Small intestine (tissue), 7 donors: ENCODE data around the gene MIP. TPM values are rescaled to one million over a fixed set of nuclear protein-coding genes. Genes with fewer than 3 reads are reported as not detected.
A peak's percentile ranks its signal among the peaks of the same experiment; 100 is the strongest.

Experiments used
- DNase-seq, 2 donors: peaks; one replicate each; pipeline versions ENCODE4 v3.0.0 to v3.0.0-alpha.2; 2013
- FAIRE-seq: peaks from 2 replicates; lab custom pipeline; 2012; peaks lifted over from hg19 to GRCh38; lab: Jason Lieb, UNC
- H3K27ac ChIP-seq, 3 donors: one replicate each; pipeline ENCODE4 v1.5.1; 2013; ENCODE audit warnings: low read length in 2 of 3, mild to moderate bottlenecking in 2 of 3, control low read depth in 1 of 3, inconsistent platforms in 1 of 3, low read depth in 1 of 3, moderate library complexity in 1 of 3
- H3K27me3 ChIP-seq, 3 donors: one replicate each; pipeline ENCODE4 v1.6.1; 2013; ENCODE audit warnings: low read length in 3 of 3, inconsistent platforms in 1 of 3; ENCODE audit not compliant: control insufficient read depth in 3 of 3, insufficient read depth in 3 of 3
- H3K36me3 ChIP-seq, 3 donors: one replicate each; pipeline ENCODE4 v1.6.1; 2013; ENCODE audit warnings: low read length in 3 of 3, inconsistent platforms in 1 of 3, low read depth in 1 of 3, mild to moderate bottlenecking in 1 of 3, moderate library complexity in 1 of 3; ENCODE audit not compliant: control insufficient read depth in 3 of 3, insufficient read depth in 2 of 3
- H3K4me1 ChIP-seq, 3 donors: one replicate each; pipeline ENCODE4 v1.6.1; 2013; ENCODE audit warnings: low read length in 2 of 3, inconsistent platforms in 1 of 3, low read depth in 1 of 3, mild to moderate bottlenecking in 1 of 3, moderate library complexity in 1 of 3; ENCODE audit not compliant: control insufficient read depth in 3 of 3, insufficient read depth in 2 of 3
- H3K4me3 ChIP-seq, 3 donors: one replicate each; pipeline ENCODE4 v1.5.1; 2013; ENCODE audit warnings: low read length in 3 of 3, control low read depth in 1 of 3, inconsistent platforms in 1 of 3, low read depth in 1 of 3, mild to moderate bottlenecking in 1 of 3, moderate library complexity in 1 of 3
- H3K9me3 ChIP-seq, 2 donors: one replicate each; pipeline ENCODE4 v1.6.1; 2013; ENCODE audit warnings: low read depth in 1 of 2, low read length in 1 of 2; ENCODE audit not compliant: control insufficient read depth in 2 of 2, insufficient read depth in 1 of 2
- WGBS, 3 donors: extraction: QIAGEN DNeasy Blood & Tissue Kit; methylation state at CpG; one replicate each; pipeline ENCODE4 v1.1.7; 2013; 5-methylcytosine and 5-hydroxymethylcytosine counted together
- polyA plus RNA-seq, 4 donors: library from polyadenylated mRNA; stranded (reverse) in 3 of 4; unstranded in 1 of 4; fragments of 200-250 nt in 3 of 4; fragments of 120-200 nt in 1 of 4; gene quantifications; one replicate each; pipeline versions ENCODE4 v1.2.1 to v1.2.3, GENCODE V29; 2013
- donor health status: healthy with polysubstance abuse.
- donor health status: control.
- donor health status: control.
- donor health status: Bipolar disorder and iron deficiency.
- donor health status: healthy.

MIP gene
- polyA plus RNA-seq, 4 donors: 0.06 to 0.07 TPM; not detected in 2

- DNase-seq (no peak), FAIRE-seq (no peak)
- Histone ChIP-seq H3K4me3 (no peak overlapping the region), H3K4me1 (no peaks in the 10 kb centered on the region), H3K9me3 (no peaks in the 10 kb centered on the region), H3K36me3 (peaks cover 0 to 36% (median 0%) of the 10 kb centered on the region in 3 donors), H3K27ac (no peak overlapping the region), H3K27me3 (no peaks in the 10 kb centered on the region)
- 90 to 93% (median 90%) methylated on average over 6 of the region's 6 CpGs for WGBS, 3 donors
Measured at GRCh38 chr12:56476143-56476542, 21.7 kb upstream of the MIP start.

DNA sequence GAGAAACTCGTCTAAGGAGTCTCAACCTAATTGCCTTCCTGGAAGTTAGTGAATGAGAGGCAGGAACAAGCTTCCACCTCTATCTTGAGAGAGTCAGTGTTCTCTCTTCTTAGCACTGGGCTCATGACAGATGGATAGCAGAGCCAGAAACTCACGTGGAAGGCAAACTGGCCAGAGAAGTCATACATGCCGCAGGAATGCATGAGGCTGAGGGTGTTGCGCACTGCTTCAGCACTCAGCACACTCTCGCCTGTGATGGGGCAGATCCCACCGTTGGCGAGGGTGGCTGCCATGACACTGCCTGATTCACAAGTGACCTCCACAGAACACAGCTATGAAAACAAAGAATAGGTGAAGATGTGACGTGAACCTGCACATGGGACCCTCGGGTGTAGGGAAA is 19.9 kb upstream of the MIP start:
- no peak overlapping the region for H3K4me3 ChIP-seq
- H3K27me3 ChIP-seq: no peaks in the 10 kb centered on the region
- no peaks in the 10 kb centered on the region for H3K9me3 ChIP-seq
- peaks cover 0 to 5% (median 4%) of the 10 kb centered on the region in 3 donors for H3K4me1 ChIP-seq
- no peak overlapping the region for H3K27ac ChIP-seq
- peaks cover 0 to 35% (median 0%) of the 10 kb centered on the region in 3 donors for H3K36me3 ChIP-seq
- 94 to 97% (median 95%) methylated on average over 9 of the region's 9 CpGs for WGBS, 3 donors
- FAIRE-seq (no peak), DNase-seq (no peak)

GRCh38 chr12:56469007-56469930 is 14.8 kb upstream of the MIP start:
- peak overlapping the region; percentile 71 to 97 (median 87) for H3K4me3 ChIP-seq
- H3K36me3 ChIP-seq: peaks cover 0 to 14% (median 0%) of the 10 kb centered on the region in 3 donors
- peak overlapping the region; percentile 34 to 97 (median 90) for H3K27ac ChIP-seq
- FAIRE-seq (no peak), DNase-seq (peak in 1 of 2 donors; percentile 31)
- no peaks in the 10 kb centered on the region for H3K27me3 ChIP-seq
- peaks cover 0 to 8% (median 4%) of the 10 kb centered on the region in 3 donors for H3K4me1 ChIP-seq
- no peaks in the 10 kb centered on the region for H3K9me3 ChIP-seq
- 26 to 40% (median 31%) methylated on average over 19 of the region's 19 CpGs for WGBS, 3 donors

GRCh38 chr12:56468216-56469006 is 14.0 kb upstream of the MIP start, which contains the start of gene SPRYD4:
SPRYD4 (plus strand) TSS chr12:56468578; CDS start chr12:56468592, 14 bp downstream.
- H3K27me3 ChIP-seq: no peaks in the 10 kb centered on the region
- peaks cover 0 to 13% (median 0%) of the 10 kb centered on the region in 3 donors for H3K36me3 ChIP-seq
- peaks cover 0 to 8% (median 4%) of the 10 kb centered on the region in 3 donors for H3K4me1 ChIP-seq
- FAIRE-seq (no peak), DNase-seq (peak; percentile 92 to 97)
- no peaks in the 10 kb centered on the region for H3K9me3 ChIP-seq
- H3K27ac ChIP-seq: peak within 1 kb of the TSS; percentile 82 to 97 (median 90)
- 0 to 1% (median 0%) methylated on average over 43 of the region's 43 CpGs for WGBS, 3 donors
- peak within 1 kb of the TSS; percentile 71 to 97 (median 87) for H3K4me3 ChIP-seq

DNA sequence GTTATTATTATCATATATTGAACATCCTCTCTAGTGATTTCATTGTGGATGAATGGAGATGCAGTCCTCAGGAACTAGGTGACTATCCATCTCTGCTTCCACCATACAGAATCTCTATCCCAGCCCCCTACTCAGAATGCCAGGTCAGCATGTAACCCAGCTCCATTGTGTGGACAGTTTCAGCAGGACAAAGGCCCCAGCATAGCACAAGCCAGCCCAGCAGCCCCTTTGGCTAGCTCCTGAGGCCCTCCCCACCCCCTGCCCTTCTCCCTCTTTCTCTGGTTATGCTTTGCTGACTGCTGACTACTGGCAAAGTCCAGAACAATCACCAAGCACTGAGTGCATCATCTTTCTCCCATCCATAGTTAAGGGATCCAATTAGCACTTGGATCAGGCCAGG is 8.1 kb upstream of the MIP start:
- FAIRE-seq (no peak), DNase-seq (no peak)
- H3K4me3 ChIP-seq: no peak overlapping the region

DNA sequence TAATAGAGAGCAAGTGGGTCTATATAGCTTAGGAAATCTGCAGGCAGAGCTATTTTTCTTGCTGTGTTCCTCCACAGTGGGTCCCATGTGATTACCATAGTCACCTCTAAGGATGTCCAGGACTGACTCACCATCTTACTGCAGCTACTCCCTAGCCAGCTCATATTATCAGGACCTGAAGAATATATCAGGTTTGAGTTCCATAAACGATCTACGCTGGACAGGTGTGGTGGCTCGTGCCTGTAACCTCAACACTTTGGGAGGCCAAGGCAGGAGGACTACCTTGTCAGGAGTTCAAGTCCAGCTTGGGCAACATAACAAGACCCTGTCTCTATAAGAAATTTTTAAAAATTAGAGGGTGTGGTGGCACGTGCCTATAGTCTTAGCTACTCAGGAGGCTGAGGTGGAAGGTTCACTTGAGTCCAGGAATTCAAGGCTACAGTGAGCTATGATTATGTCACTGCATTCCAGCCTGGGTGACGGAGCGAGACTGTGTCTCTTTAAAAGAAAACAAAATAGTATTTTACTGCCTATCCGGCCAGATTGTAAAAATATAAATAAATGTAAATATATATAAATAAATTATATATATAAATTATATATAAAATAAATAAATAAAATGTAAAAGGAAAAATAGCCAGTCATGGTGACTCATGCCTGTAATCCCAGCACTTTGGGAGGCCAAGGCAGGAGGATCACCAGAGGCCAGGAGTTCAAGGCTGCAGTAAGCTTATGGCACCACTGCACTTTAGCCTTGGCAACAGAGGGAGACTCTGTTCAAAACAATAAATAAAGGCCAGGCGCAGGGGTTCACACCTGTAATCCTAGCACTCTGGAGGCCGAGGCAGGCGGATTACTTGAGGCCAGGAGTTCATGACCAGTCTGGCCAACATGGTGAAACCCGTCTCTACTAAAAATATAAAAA is 7.0 kb upstream of the MIP start:
- FAIRE-seq: no peak

More for the DNA sequence above, 8.1 kb upstream of the MIP start:
- Histone ChIP-seq H3K4me1 (no peaks in the 10 kb centered on the region), H3K9me3 (no peaks in the 10 kb centered on the region), H3K27ac (no peak overlapping the region), H3K36me3 (no peaks in the 10 kb centered on the region), H3K27me3 (no peaks in the 10 kb centered on the region)

GRCh38 chr12:56457817-56458216 is 3.4 kb upstream of the MIP start:
- Histone ChIP-seq H3K4me3 (no peak overlapping the region), H3K9me3 (no peaks in the 10 kb centered on the region), H3K4me1 (no peaks in the 10 kb centered on the region), H3K27me3 (peaks cover 0 to 2% (median 0%) of the 10 kb centered on the region in 3 donors), H3K27ac (no peak overlapping the region), H3K36me3 (no peaks in the 10 kb centered on the region)
- DNase-seq (no peak), FAIRE-seq (no peak)
- 63 to 81% (median 65%) methylated on average over 4 of the region's 4 CpGs for WGBS, 3 donors

More for the DNA sequence above, 7.0 kb upstream of the MIP start:
- no peaks in the 10 kb centered on the region for H3K9me3 ChIP-seq
- H3K27me3 ChIP-seq: no peaks in the 10 kb centered on the region
- no peak overlapping the region for H3K4me3 ChIP-seq
- no peak for DNase-seq
- no peak overlapping the region for H3K27ac ChIP-seq
- 82 to 84% (median 82%) methylated on average over 11 of the region's 11 CpGs for WGBS, 3 donors
- no peaks in the 10 kb centered on the region for H3K36me3 ChIP-seq
- no peaks in the 10 kb centered on the region for H3K4me1 ChIP-seq
